GM10847 (cell line): ENCODE results near the gene RAC2.

Experiments
- POLR2A ChIP-seq: IDR thresholded peaks from 2 replicates; pipeline ENCODE4 v1.6.1; 2011; ENCODE audit not compliant: insufficient read length; ENCODE audit errors: extremely low read depth

The RAC2 gene

DNA sequence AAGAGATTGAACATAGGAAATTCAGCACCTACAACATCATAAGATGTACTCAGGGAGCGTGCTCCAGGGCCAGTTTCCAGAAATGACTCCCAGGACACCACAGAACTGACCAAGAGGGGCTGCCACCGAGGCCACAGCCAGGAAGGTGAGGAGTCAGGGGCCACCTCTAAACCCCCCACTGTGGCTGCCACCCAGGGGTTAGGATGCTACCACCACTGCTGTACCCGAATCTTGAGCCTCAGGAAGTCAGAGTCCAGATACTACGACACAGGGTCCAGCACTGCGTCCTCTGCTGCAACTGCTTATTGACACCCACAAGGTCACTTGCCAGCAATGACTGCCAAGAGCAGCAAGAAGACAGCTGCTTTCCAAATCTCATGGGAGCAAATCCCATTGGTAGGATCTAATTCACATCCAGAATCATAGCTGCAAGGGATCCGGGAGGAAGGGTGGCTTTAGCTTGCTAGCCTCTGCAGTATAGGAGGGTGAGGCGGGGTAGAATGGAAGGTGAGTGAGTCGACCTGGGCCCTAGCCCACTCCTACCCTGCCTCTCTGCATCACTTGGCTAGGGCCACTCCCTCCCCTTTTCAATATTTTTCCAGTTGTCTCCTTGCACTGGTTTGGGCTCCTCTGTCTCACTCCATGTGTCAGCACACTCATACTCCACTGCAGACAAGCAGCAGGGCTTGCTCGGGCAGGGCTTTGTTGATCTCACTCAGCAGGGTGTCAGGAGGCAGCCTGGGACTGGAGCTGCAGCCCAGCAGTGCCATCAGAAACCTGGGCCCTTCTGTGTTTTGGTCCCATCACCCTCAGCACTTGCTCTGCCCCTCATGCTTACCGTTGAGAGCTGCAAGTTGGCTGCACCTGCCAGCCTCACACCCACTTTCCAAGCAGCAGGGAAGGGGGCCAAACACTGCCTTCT lies 20.2 kb upstream of the RAC2 start:
- no peak for TF ChIP-seq POLR2A

DNA sequence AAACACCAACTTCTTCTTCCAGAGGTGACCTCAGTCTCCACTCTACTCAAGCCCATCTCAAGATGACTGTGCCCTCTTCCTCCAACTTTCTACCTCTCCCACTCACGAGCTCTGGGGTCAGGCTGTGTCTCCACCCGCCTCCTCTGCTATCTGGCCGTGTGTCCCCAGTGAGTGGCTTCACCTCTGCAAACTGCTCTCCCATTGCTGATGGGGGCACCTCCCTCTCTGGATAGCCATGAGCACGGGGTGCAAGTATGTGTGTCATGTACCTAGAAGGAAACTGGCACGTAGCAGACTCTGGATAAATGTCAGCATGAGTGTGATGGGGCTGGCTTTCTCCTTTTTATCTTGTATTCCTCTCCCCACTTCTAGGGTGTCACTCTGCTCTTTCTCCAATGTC lies 18.3 kb upstream of the RAC2 start:
- TF ChIP-seq POLR2A = no peak

DNA sequence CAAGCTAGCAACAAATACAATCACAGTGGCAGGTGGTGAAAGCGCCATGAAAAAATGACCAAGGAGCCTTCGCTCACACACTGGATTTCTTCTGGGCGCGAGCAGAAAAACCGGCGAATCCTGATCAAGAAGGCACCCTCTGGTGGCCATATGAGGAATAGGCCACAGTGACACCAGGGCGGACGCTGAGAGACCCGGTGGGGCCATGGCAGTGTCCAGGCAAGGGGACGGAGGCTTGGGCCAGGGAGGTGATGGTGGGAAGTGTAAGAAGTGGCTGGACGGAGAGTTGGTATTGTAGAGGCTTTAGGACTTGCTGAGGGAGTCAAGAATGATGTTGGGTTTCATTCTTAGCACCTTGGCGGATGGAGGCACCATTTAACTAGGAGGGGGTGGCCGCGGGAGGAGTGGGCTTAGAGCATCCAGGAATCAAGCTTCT lies 16.9 kb upstream of the RAC2 start:
- no peak for TF ChIP-seq POLR2A

DNA sequence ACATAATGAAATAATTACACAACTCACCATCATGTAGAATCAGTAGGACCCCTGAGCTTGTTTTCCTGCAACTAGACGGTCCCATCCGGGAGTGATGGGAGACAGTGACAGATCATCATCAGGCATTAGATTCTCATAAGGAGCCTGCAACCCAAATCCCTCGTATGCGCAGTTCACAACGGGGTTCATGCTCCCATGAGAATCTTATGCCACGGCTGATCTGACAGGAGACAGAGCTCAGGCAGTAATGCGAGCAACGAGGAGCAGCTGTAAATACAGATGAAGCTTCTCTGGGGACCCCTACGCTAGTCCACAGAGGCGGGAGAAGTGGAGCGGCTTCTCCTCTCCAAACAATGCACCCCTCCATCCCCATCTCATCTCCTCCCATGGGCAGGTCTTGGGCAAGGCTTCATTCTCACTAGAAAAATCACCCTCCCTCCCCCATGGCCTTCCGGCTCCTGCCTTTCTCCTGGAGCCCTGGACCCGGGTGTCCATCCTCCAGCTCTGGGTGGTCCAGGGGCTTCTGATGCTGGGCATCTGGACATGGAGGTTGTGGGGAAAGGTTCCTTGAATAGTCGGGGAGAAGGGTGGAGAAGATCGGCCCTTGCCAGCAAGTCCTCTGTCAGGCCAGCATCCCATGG lies 16.2 kb upstream of the RAC2 start:
- no peak for TF ChIP-seq POLR2A

DNA sequence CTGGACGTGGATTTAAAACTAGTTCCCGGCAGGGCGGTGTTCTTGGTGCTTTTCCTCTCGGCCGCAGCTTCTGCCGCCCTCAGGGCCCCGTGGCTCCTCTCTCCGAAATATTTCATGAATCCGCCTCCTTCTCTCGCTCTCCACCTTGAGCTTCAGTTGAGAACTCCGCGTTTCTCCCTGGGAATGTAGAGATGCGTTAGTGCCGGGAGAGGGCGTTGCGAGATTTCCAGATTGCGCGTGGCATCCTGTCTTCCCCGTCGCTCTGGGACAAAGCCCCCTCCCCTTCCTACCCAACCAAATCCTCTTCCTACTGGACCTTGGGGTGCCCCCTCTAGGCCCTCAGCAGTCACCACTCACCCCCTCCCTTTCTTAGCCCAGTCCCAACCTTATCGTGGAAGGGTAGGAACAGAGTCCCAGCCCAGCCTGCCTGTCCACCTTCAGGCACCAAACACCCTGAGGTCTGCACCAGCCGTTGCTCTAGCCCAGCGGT lies 15.5 kb upstream of the RAC2 start:
- TF ChIP-seq POLR2A = no peak

DNA sequence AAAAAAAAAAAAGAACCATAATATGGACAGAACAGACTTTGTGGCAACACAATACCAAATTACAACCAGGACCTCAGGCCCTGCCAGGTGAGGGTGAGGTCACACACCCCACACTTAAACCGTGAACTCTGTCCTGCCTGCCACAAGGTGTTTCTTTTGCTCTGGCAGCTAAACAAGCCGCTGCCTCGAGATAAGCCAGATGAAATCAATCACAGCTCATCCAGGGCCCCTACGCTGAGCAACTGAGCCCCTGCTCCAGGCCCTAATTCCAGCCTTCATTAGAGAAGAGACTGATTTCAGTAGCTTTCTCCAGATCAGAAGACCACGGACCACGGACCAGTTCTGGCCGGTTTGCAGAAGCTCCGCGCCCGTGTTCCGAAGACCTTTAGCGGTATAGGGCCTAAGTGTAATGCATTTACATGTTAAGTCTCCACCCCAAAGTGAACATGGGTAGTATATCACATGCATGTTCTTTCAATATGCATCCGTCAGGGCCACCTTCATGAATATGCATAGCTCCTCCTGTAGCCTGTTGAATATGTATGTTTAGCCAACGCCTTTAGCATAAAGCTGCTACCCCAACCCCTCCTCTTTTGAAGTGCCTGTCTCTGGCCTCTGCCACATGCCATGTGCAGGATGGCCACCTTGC lies 14.8 kb upstream of the RAC2 start:
- no peak for TF ChIP-seq POLR2A

DNA sequence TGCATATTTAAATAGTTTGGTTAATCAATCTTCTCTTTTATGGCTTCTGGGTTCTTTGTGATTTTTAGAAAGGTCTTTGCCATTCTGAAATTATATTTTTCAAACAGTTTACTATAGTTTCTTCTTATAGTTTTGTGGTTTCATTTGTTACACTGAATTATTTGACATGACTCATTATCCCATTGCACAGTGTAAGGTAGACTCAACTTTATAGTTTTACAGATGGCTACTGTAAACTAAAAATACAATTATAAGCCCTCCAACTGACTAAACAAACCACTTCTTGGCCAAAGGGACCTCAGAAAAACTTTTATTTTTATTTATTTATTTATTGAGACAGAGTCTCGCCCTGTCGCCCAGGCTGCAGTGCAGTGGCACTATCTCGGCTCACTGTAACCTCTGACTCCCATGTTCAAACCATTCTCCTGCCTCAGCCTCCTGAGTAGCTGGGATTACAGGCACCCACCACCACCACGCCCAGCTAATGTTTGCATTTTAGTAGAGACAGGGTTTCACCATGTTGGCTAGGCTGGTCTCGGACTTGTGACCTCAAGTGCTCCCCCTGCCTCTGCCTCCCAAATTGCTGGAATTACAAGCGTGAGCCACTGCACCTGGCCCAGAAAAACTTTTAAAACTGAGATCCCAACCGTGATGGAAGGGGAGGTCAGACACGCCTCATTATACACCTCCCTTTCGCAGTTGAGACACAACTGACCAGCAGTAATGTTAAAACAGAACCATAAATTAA lies 14.1 kb upstream of the RAC2 start:
- no peak for TF ChIP-seq POLR2A

DNA sequence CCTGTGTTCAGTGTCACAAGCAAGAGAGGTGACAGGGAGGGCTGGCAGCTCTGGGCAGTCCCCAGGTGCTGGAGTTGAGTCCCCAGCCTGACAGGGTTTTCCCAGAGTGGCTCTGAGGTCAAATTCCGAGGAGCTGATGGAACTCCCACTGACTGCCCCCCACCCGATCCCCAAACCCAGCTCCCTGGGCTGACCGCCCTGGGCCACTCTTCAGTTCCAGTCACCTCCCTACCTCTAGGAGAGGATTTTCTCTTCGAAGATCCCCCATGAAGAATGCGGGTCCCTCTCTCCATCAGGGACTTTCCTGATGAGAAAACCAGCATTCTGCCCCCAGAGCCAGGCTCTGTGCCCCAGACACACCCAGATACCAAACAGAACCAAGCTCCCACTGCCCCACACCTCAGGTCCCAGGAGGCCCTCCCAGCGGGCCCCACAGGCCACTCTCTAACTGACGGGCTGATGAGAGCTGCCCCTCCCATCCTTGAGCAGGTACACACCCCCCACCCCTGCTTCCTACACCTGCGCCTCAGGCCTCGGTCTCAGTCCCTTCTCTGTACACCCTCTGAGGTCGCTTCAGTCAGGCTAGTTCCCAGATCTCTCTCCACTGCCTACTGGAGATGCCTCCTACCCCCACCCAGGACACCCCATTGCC lies 12.1 kb upstream of the RAC2 start:
- no peak for TF ChIP-seq POLR2A

DNA sequence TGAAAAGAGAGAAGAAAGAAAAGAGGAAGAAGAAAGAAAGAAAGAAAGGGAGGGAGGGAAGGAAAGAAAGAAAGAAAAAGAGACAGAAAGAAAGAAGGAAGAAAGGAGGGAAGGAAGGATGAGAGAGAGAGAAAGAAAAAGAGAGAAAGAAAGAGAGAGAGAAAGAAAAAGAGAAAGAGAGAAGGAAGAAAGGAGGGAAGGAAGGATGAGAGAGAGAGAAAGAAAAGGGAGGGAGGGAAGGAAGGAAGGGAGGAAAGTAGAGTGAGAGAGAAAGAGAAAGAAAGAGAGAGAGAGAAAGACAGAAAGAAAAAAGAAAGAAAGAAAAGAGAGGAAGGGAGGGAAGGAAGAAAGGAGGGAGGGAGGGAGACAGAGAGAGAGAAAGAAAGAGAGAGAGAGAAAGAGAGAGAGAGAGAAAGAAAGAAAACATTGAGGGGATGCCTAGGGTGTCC lies 11.5 kb upstream of the RAC2 start:
- TF ChIP-seq POLR2A = no peak

DNA sequence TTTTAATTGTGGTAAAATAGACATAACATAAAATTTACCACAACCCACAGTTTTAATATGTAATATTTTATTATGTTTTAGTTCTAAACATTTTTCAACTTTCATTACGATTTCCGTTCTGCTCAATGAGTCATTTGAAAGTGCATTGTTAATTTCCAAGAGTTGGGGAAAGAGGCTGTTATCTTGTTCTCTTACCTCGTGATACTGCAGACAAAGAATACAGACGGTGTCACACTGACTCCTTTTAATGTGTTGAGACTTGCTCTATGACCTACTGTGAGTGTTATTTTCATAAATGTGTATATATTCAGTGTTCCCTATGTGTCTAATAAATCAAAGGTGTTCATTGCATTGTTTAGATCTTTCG lies 10.8 kb upstream of the RAC2 start:
- TF ChIP-seq POLR2A = no peak

DNA sequence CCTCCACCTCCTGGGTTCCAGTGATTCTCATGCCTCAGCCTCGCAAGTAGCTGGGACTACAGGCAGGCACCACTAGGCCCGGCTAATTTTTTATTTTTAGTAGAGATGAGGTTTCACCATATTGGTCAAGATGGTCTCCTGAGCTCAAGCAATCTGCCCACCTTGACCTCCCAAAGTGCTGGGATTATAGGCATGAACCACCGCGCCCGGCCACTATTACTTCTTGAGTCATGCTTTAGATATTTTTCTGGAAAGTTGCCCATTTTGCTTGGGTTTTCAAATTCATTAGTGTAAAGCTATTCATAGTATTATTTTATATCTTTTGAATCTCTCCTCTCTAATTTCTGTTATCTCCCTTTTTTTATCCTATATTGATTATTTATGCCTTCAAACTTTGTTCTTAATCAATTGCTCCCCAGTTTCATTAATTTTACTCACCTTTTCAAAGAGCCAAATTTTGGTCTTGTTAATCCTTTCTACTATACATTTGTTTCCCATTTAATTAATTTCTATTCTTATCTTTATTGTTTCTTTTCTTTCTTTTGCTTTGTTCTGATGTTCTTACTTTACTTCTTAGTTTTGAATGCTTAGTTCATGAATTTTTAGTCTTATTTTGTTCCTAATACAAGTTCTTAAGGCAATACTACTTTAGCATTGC lies 10.3 kb upstream of the RAC2 start:
- TF ChIP-seq POLR2A = no peak

DNA sequence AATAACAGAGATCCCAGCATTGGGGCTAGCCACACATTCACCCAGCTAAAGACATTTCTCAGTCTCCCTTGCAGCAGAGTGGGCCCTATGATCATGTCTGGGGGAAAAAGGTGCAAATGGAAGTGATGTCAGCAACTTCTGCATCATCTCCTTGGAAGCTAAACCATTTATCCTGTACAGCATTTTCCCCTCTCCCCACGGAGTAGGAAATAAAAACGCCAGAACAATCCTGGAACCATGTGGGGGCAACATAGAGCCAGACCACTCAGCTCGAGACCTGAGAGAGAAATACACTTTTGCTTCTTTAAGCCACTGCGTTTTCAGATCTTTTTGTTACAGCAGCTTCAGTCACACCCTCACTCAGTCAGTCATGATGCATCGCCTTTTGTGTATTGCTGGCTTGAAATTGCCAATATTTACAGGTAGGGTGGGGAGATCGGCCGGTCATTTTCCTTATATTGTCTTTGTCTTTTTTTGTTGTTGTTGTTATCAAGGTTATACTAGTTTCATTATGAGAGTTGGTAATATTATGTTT lies 9.1 kb upstream of the RAC2 start:
- no peak for TF ChIP-seq POLR2A

DNA sequence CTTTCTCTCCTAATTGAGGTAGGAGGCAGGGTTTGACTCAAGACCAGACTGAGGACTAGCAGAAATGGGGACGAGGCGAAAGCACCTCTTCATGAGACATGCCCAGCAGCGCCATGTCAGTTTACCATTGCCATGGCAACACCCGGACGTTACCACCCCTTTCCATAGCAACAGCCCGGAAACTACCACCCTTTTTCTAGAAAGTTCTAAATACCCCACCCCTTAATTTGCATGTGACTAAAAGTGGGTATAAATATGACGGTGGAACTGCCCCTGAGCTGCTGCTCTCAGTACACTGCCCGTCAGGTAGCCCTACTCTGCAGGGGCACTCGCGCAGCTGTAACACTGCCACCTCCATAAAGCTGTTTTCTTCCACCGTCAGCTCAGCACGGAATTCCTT lies 5.9 kb upstream of the RAC2 start:
- TF ChIP-seq POLR2A = no peak

DNA sequence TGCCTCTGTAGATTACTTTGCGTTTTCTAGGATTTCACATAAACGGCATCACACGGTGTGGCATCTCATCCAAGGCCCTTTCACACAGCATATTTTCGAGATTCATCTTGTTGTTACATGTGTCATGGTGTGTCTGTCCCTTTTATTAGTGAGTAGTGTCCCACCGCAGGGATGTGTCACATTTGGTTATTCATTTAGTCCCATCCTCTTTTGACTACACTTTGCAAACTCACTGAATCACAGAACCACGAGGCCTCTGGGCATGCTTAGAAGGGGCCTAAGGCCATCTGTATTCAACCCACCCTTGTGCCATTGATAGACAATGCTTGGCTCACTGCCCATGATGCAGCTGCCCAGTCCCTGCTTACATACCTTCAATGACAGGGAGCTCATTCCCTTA lies 4.2 kb upstream of the RAC2 start:
- TF ChIP-seq POLR2A = no peak

DNA sequence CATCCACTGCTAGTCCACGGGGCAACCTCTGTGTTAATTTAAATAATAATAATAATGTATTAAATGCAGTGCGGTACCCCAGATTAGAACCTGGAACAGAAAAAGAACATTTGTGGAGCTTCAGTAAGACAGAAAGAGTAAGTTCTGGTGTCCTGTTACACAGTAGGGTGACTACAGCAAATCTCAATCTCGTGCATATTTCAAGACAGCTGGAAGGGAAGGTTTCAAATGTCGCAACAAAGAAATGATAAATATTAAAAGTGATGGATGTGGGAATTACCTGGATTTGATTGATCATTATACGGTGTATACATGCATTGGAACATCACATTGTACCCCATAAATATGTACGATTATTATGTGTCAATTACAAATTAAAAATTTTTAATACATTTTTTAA lies 1.7 kb upstream of the RAC2 start:
- TF ChIP-seq POLR2A = no peak
